Measurements from ENCODE around the gene RPL23. TPM values are rescaled to one million over a fixed set of nuclear protein-coding genes. Genes with fewer than 3 reads are reported as not detected.

RPL23 gene
- 100 to 1,000 TPM; 389 to 609 (median 436) TPM for total RNA-seq
- long read RNA-seq, transcript RPL23-206 (5 exons, 2,821 nt) = major isoform, 149 of 159 reads
- long read RNA-seq, partial matches to known transcripts = 8 of 159 reads
- long read RNA-seq, other reads (novel, unspliced or antisense) = 2 of 159 reads

GRCh38 chr17:38853292-38854219 is at the start of gene RPL23:
TSS of gene RPL23 (minus strand) at chr17:38853721. CDS start at chr17:38853710, 11 bp downstream.
- Histone ChIP-seq H3K4me1 (peaks cover 0 to 22% (median 3%) of the 10 kb centered on the region in 4 donors), H3K4me3 (peak within 1 kb of the TSS; percentile 66 to 76 (median 72))
- intact Hi-C loops (cut with DNase I) = no loop called here

GRCh38 chr17:38900978-38901656 is 47.6 kb upstream of the RPL23 start:
- ATAC-seq = peak; percentile 16 to 46 (median 34)
- intact Hi-C loops (cut with DNase I) = no loop called here
- Histone ChIP-seq H3K36me3 (peaks cover 0 to 15% (median 10%) of the 10 kb centered on the region in 4 donors), H3K9me3 (no peaks in the 10 kb centered on the region), H3K27me3 (no peaks in the 10 kb centered on the region), H3K4me3 (no peak overlapping the region), H3K27ac (peak overlapping the region in 1 of 3 donors; percentile 29), H3K4me1 (peaks cover 0 to 55% (median 23%) of the 10 kb centered on the region in 4 donors)
- 12% methylated on average over 5 of the region's 10 CpGs for WGBS (ENCODE audit: insufficient coverage, low coverage, low lambda C conversion rate, missing lambda C conversion rate)
- TF ChIP-seq CTCF (IDR thresholded peaks at IDR 0.05) = no peak
- no peak for TF ChIP-seq POLR2A (IDR thresholded peaks at IDR 0.05)
- DNase-seq = no peak

More at GRCh38 chr17:38853292-38854219, at the start of gene RPL23:
- H3K9me3 ChIP-seq = no peaks in the 10 kb centered on the region
- DNase-seq (peak; percentile 91 to 95 (median 92)), ATAC-seq (peak; percentile 93 to 97 (median 95))
- WGBS (ENCODE audit: insufficient coverage, low coverage, low lambda C conversion rate, missing lambda C conversion rate) = under 1% methylated on average over 34 of the region's 48 CpGs
- H3K27me3 ChIP-seq = no peaks in the 10 kb centered on the region
- TF ChIP-seq CTCF (IDR thresholded peaks at IDR 0.05) (no peak), POLR2A (IDR thresholded peaks at IDR 0.05) (peak; percentile 89)
- peaks cover 0 to 41% (median 21%) of the 10 kb centered on the region in 4 donors for H3K36me3 ChIP-seq
- H3K27ac ChIP-seq = peak within 1 kb of the TSS; percentile 66 to 94 (median 80)

GRCh38 chr17:38899421-38899820 is 45.9 kb upstream of the RPL23 start:
- Histone ChIP-seq H3K27ac (peak overlapping the region in 2 of 3 donors; percentile 8 to 71), H3K4me1 (peaks cover 0 to 60% (median 23%) of the 10 kb centered on the region in 4 donors), H3K36me3 (peaks cover 0 to 11% (median 2%) of the 10 kb centered on the region in 4 donors), H3K4me3 (no peak overlapping the region), H3K9me3 (no peaks in the 10 kb centered on the region), H3K27me3 (no peaks in the 10 kb centered on the region)
- DNase-seq (no peak), ATAC-seq (no peak)
- TF ChIP-seq POLR2A (IDR thresholded peaks at IDR 0.05) = no peak
- no peak for TF ChIP-seq CTCF (IDR thresholded peaks at IDR 0.05)
- 60% methylated on average over 3 of the region's 5 CpGs for WGBS (ENCODE audit: insufficient coverage, low coverage, low lambda C conversion rate, missing lambda C conversion rate)
- intact Hi-C loops (cut with DNase I) = no loop called here

GRCh38 chr17:38898812-38899348 is 45.4 kb upstream of the RPL23 start:
- no peaks in the 10 kb centered on the region for H3K27me3 ChIP-seq
- intact Hi-C loops (cut with DNase I) = no loop called here
- no peak for TF ChIP-seq CTCF (IDR thresholded peaks at IDR 0.05)
- no peak for TF ChIP-seq POLR2A (IDR thresholded peaks at IDR 0.05)
- peak overlapping the region; percentile 5 to 71 (median 43) for H3K27ac ChIP-seq
- DNase-seq = peak in 1 of 3 donors; percentile 59
- H3K4me3 ChIP-seq = no peak overlapping the region
- 28% methylated on average over 2 of the region's 11 CpGs for WGBS (ENCODE audit: insufficient coverage, low coverage, low lambda C conversion rate, missing lambda C conversion rate)
- ATAC-seq = peak; percentile 11 to 29 (median 20)
- H3K9me3 ChIP-seq = no peaks in the 10 kb centered on the region
- peaks cover 0 to 66% (median 26%) of the 10 kb centered on the region in 4 donors for H3K4me1 ChIP-seq
- peaks cover 0 to 7% (median 0%) of the 10 kb centered on the region in 4 donors for H3K36me3 ChIP-seq
